ENCODE data around the gene PTPRR. TPM values are rescaled to one million over a fixed set of nuclear protein-coding genes. Genes with fewer than 3 reads are reported as not detected.

Gene PTPRR
- total and polyA plus RNA-seq, 2 experiments from 2014 or later, result not detected

GRCh38 chr12:70626180-70626579 is 294.4 kb downstream of the PTPRR start:
- TF ChIP-seq, protein P1, sequence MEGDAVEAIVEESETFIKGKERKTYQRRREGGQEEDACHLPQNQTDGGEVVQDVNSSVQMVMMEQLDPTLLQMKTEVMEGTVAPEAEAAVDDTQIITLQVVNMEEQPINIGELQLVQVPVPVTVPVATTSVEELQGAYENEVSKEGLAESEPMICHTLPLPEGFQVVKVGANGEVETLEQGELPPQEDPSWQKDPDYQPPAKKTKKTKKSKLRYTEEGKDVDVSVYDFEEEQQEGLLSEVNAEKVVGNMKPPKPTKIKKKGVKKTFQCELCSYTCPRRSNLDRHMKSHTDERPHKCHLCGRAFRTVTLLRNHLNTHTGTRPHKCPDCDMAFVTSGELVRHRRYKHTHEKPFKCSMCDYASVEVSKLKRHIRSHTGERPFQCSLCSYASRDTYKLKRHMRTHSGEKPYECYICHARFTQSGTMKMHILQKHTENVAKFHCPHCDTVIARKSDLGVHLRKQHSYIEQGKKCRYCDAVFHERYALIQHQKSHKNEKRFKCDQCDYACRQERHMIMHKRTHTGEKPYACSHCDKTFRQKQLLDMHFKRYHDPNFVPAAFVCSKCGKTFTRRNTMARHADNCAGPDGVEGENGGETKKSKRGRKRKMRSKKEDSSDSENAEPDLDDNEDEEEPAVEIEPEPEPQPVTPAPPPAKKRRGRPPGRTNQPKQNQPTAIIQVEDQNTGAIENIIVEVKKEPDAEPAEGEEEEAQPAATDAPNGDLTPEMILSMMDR (IDR thresholded peaks at IDR 0.05; ENCODE audit: low read depth, low read length), result no peak
- no peak overlapping the region for H3K27ac ChIP-seq
- no peaks in the 10 kb centered on the region for H3K4me1 ChIP-seq (ENCODE audit: low read depth)

DNA sequence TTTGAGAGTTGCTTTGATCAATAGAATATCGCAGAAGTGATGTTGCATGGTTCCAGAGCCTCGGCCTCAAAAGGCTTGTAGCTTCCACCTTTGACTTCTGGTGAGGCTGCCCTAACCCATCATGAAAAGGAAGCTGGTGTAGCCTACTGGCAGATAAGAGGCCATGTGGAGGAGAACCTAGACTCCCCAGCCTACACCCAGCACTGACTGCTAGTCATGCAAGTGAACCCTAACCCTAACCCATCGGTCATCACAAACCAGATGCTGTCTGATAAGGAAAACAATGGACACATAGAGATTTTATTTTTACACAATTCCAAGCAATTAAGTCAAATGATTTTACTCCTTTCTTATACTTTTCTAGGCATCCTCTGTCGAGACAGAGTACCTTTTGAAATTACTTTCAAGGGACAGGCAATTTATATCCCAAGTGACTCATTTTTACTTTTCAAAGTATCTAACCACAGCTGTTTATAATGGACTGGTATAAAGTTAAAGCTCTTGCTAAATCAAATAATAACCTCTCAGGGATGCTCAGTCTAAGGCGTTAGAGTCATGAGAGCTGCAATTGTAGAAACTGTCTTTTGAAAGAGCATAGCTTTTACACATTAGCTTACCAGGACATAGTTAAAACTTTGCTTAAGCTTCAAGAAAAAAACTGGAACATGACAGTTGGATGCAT is 300.9 kb downstream of the PTPRR start:
- TF ChIP-seq, protein P1 (IDR thresholded peaks at IDR 0.05; ENCODE audit: low read depth, low read length), result no peak
- H3K9me3 ChIP-seq (ENCODE audit: low read depth), result no peaks in the 10 kb centered on the region
- H3K4me1 ChIP-seq (ENCODE audit: low read depth), result no peaks in the 10 kb centered on the region
- H3K36me3 ChIP-seq, result no peaks in the 10 kb centered on the region
- DNase-seq (ENCODE audit: low read depth in 1 of 2, low spot score in 1 of 2), result no peak
- H3K27ac ChIP-seq, result no peak overlapping the region
- no peak overlapping the region for H3K4me3 ChIP-seq
- H3K27me3 ChIP-seq, result no peaks in the 10 kb centered on the region

More at GRCh38 chr12:70626180-70626579, 294.4 kb downstream of the PTPRR start:
- no peaks in the 10 kb centered on the region for H3K27me3 ChIP-seq
- no peaks in the 10 kb centered on the region for H3K9me3 ChIP-seq (ENCODE audit: low read depth)
- H3K36me3 ChIP-seq, result no peaks in the 10 kb centered on the region
- no peak overlapping the region for H3K4me3 ChIP-seq
- DNase-seq (ENCODE audit: low read depth in 1 of 2, low spot score in 1 of 2), result no peak

DNA sequence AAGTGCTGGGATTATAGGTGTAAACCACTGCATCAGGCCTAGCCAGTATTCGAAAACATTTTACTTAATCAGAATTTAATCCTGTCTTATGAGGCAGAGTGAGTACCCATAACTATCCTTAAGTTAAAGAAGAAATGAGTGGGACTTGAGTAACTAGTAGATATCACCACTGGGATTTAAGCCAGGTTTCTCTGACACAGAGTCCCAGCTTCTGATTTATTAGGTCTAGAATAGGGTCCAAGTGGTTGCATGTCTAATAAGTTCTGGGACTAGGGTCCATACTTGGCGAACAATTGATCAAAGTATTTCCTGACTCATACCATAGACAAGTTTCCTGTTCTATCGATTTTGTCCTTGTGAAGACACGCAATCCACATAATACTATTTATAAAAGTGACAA is 302.2 kb downstream of the PTPRR start:
- no peak overlapping the region for H3K27ac ChIP-seq
- DNase-seq (ENCODE audit: low read depth in 1 of 2, low spot score in 1 of 2), result no peak
- no peak overlapping the region for H3K4me3 ChIP-seq
- no peaks in the 10 kb centered on the region for H3K27me3 ChIP-seq
- TF ChIP-seq, protein P1 (IDR thresholded peaks at IDR 0.05; ENCODE audit: low read depth, low read length), result no peak
- no peaks in the 10 kb centered on the region for H3K9me3 ChIP-seq (ENCODE audit: low read depth)
- H3K4me1 ChIP-seq (ENCODE audit: low read depth), result no peaks in the 10 kb centered on the region
- H3K36me3 ChIP-seq, result no peaks in the 10 kb centered on the region

DNA sequence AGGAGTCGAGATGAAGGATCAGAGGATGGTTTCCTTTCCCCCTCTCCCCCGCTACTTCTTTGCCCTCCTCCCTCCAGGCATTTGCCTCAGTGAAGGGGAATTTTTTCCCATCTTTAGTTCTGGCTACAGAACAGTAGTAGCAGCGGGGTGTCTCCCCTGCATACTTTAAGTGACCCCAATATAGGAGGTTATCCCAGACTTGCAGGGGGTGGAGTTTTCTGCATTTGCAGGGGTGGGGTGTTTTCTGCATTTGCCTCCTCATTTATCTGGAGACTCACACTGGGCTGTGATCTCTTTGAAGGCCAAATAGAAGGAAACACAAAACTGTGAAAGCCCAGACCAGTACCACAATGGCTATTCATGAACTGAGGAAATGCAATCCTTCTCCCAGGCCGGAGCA is 303.1 kb downstream of the PTPRR start:
- no peak for DNase-seq (ENCODE audit: low read depth in 1 of 2, low spot score in 1 of 2)
- Histone ChIP-seq H3K4me1 (ENCODE audit: low read depth) (no peaks in the 10 kb centered on the region), H3K27ac (no peak overlapping the region), H3K4me3 (no peak overlapping the region), H3K27me3 (no peaks in the 10 kb centered on the region), H3K36me3 (no peaks in the 10 kb centered on the region), H3K9me3 (ENCODE audit: low read depth) (no peaks in the 10 kb centered on the region)
- TF ChIP-seq, protein P1 (IDR thresholded peaks at IDR 0.05; ENCODE audit: low read depth, low read length), result no peak

- no peaks in the 10 kb centered on the region for H3K4me1 ChIP-seq (ENCODE audit: low read depth)
- H3K27me3 ChIP-seq, result peaks cover 7% of the 10 kb centered on the region
- H3K4me3 ChIP-seq, result no peak overlapping the region
- DNase-seq (ENCODE audit: low read depth in 1 of 2, low spot score in 1 of 2), result no peak
- no peak overlapping the region for H3K27ac ChIP-seq
- H3K9me3 ChIP-seq (ENCODE audit: low read depth), result no peaks in the 10 kb centered on the region
- H3K36me3 ChIP-seq, result no peaks in the 10 kb centered on the region
- TF ChIP-seq, protein P1 (IDR thresholded peaks at IDR 0.05; ENCODE audit: low read depth, low read length), result no peak
These were observed 305.2 kb downstream of the PTPRR start for GRCh38 chr12:70615174-70615866.

Measured in cardiac muscle cell (in vitro differentiated cells and primary cell).